Panc1 (cell line): ENCODE results near the gene CXCL6.

Source experiments
- CTCF ChIP-seq: fragments of 450-650 bp; IDR thresholded peaks from 2 replicates; pipeline ENCODE4 v1.5.1; 2017; ENCODE audit warnings: mild to moderate bottlenecking
- POLR2AphosphoS5 ChIP-seq: IDR thresholded peaks from 2 replicates; pipeline ENCODE4 v1.6.1; 2012; ENCODE audit warnings: mild to moderate bottlenecking, low read depth, low read length, moderate library complexity
- REST ChIP-seq, 2 experiments: IDR thresholded peaks; 2 replicates each; pipeline ENCODE4 v1.6.1; 2011 to 2012; ENCODE audit warnings: low read depth in 2 of 2, control low read depth in 1 of 2, low read length in 1 of 2, mild to moderate bottlenecking in 1 of 2, moderate library complexity in 1 of 2; ENCODE audit not compliant: insufficient read depth in 1 of 2
- SIN3A ChIP-seq: IDR thresholded peaks from 2 replicates; pipeline ENCODE4 v1.6.1; 2012; ENCODE audit warnings: low read depth, mild to moderate bottlenecking, low read length, moderate library complexity, borderline replicate concordance; ENCODE audit not compliant: insufficient read depth
- TCF7L2 ChIP-seq: IDR thresholded peaks from 2 replicates; pipeline ENCODE4 v1.6.1; 2011; ENCODE audit warnings: mild to moderate bottlenecking, low read depth, low read length, inconsistent platforms

GRCh38 chr4:73822389-73822788 lies 14.1 kb upstream of the CXCL6 start:
- TF ChIP-seq POLR2AphosphoS5 = no peak
- TF ChIP-seq CTCF = no peak
- TF ChIP-seq SIN3A = no peak
- no peak for TF ChIP-seq TCF7L2
- no peak for TF ChIP-seq REST (IDR thresholded peaks at IDR 0.05; ENCODE audit: insufficient read depth in 1 of 2, low read depth in 2 of 2, low read length in 1 of 2)
